Right cardiac atrium (tissue), 5 donors: ENCODE measurements around the gene LRRK1. TPM values are rescaled to one million over a fixed set of nuclear protein-coding genes. Genes with fewer than 3 reads are reported as not detected.

ENCODE experiments used
- polyA plus RNA-seq: library from polyadenylated mRNA; stranded (reverse); fragments of 200-250 nt; gene quantifications from one replicate; pipeline ENCODE4 v1.2.3, GENCODE V29; 2013
- total RNA-seq, 4 donors: library from RNA; stranded (reverse); fragmentation: NEBNext Ultra II Directional; extraction: Animal tissue kit (Norgen Biotek cat#: 25700); gene quantifications; one replicate each; pipeline ENCODE4 v1.2.1, GENCODE V29; 2021
- donor health status: healthy with polysubstance abuse.
- donor health status: DM: no; HTN: yes; CAD: no.
- donor health status: DM: no; HTN: no; CAD: no.
- donor health status: DM: no; HTN: yes; CAD: no; lungs with severe emphysema.
- donor health status: DM: yes; HTN: yes; CAD: no.

The LRRK1 gene
- total and polyA plus RNA-seq, 5 donors = 2.9 to 7.6 (median 5.1) TPM

Other genes with a start within 250 kb of the LRRK1 start
- 10 to 100 TPM in 1 of 4 donors, 1 to 10 TPM in 3; 8.4 to 10.3 (median 9.2) TPM for gene ALDH1A3, start 39.5 kb upstream of the LRRK1 start, total RNA-seq
- gene ALDH1A3, start 39.5 kb upstream of the LRRK1 start, polyA plus RNA-seq = 8.3 TPM